HCT116 (cell line): ENCODE data around the gene TSPAN11.

Experiments used
- CTCF ChIP-seq, 3 experiments: fragments of 200-600 bp in 1 of 3; sonication (generic) in 1 of 3; IDR thresholded peaks in 2 of 3; conservative IDR thresholded peaks in 1 of 3; 2 replicates each; pipeline ENCODE4 v1.5.1; 2012 to 2017; ENCODE audit warnings: low read depth in 2 of 3, low read length in 2 of 3, antibody characterized with exemption in 1 of 3, borderline replicate concordance in 1 of 3, control low read depth in 1 of 3, mild to moderate bottlenecking in 1 of 3, mixed read lengths in 1 of 3, mixed run types in 1 of 3, moderate library complexity in 1 of 3; ENCODE audit not compliant: insufficient read depth in 1 of 3
- RAD21 ChIP-seq: IDR thresholded peaks from 2 replicates; pipeline ENCODE4 v1.6.1; 2012; ENCODE audit warnings: low read depth, mild to moderate bottlenecking
- REST ChIP-seq: IDR thresholded peaks from 2 replicates; pipeline ENCODE4 v1.6.1; 2012; ENCODE audit warnings: low read depth
- SP1 ChIP-seq: IDR thresholded peaks from 2 replicates; pipeline ENCODE4 v1.6.1; 2012; ENCODE audit warnings: low read depth
- YY1 ChIP-seq: IDR thresholded peaks from 2 replicates; pipeline ENCODE4 v1.6.1; 2011; ENCODE audit warnings: low read length, low read depth, moderate library complexity, mild to moderate bottlenecking; ENCODE audit not compliant: insufficient replicate concordance; ENCODE audit errors: extremely low read depth

GRCh38 chr12:31021181-31021580, 94.6 kb downstream of the TSPAN11 start:
- TF ChIP-seq CTCF (IDR thresholded peaks at IDR 0.05 in 2 of 3, conservative IDR thresholded peaks at IDR 0.05 in 1 of 3; ENCODE audit: borderline replicate concordance in 1 of 3, insufficient read depth in 1 of 3, low read depth in 2 of 3, low read length in 2 of 3) (no peak), REST (no peak), YY1 (no peak), RAD21 (no peak), SP1 (no peak)
